ENCODE measurements around the gene TAF3. TPM values are rescaled to one million over a fixed set of nuclear protein-coding genes. Genes with fewer than 3 reads are reported as not detected.

TAF3 gene
- total RNA-seq, 1 experiment from 2014 or later = 5.5 TPM

DNA sequence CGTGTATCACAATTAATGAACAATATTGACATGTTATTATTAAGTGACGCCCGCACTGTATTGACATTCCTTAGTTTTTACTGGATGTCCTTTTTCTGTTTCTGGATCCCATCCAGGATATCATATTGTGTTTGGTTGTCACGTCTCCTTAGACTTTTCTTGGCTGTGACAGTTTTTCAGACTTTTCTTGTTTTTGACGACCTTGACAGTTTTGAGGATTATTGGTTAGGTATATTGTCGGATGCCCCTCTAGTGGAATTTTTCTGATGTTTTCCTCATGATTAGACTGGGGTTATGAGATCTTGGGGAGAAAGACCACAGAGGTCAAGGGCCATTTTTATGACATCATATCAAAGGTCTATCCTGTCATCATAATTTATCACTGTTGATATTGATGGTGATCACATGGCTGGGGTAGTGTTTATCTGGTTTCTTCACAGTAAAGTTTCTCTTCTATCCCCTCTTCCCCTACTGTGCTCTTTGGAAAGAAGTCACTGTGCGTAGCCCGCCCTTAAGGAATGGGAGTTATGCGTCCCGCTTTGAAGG is 11.1 kb downstream of the TAF3 start:
- Histone ChIP-seq H3K9me3 (ENCODE audit: control insufficient read depth, insufficient read depth, low read depth, low read length) (no peaks in the 10 kb centered on the region), H3K27ac (ENCODE audit: low read length) (no peak overlapping the region), H3K36me3 (ENCODE audit: control insufficient read depth, insufficient read depth, low read length) (no peaks in the 10 kb centered on the region; the same call in none of the 2 replicates), H3K4me3 (ENCODE audit: low read depth in 2 of 2, low read length in 2 of 2) (no peak overlapping the region), H3K27me3 (ENCODE audit: control insufficient read depth, insufficient read depth, low read length) (no peaks in the 10 kb centered on the region), H3K4me1 (ENCODE audit: control insufficient read depth, insufficient read depth, low read length) (no peaks in the 10 kb centered on the region)
- in situ Hi-C loops (cut with HindIII; ENCODE audit: low pct_unique_long_range_greater_than_20kb, low sequenced_read_pairs) (no loop called here), intact Hi-C loops (cut with micrococcal nuclease; ENCODE audit: unreplicated experiment) (no loop called here)
- ChIA-PET POLR2A (no interaction called here), CTCF (no interaction called here)
- ATAC-seq (no peak), DNase-seq (ENCODE audit: low read depth, low spot score) (no peak)
- TF ChIP-seq SIN3A (IDR thresholded peaks at IDR 0.05; ENCODE audit: borderline replicate concordance, insufficient read depth, low read depth, low read length) (no peak), POLR2AphosphoS5 (IDR thresholded peaks at IDR 0.05; ENCODE audit: low read depth, low read length) (no peak), TCF7L2 (IDR thresholded peaks at IDR 0.05; ENCODE audit: low read depth, low read length) (no peak)
- TF ChIP-seq, protein P1, sequence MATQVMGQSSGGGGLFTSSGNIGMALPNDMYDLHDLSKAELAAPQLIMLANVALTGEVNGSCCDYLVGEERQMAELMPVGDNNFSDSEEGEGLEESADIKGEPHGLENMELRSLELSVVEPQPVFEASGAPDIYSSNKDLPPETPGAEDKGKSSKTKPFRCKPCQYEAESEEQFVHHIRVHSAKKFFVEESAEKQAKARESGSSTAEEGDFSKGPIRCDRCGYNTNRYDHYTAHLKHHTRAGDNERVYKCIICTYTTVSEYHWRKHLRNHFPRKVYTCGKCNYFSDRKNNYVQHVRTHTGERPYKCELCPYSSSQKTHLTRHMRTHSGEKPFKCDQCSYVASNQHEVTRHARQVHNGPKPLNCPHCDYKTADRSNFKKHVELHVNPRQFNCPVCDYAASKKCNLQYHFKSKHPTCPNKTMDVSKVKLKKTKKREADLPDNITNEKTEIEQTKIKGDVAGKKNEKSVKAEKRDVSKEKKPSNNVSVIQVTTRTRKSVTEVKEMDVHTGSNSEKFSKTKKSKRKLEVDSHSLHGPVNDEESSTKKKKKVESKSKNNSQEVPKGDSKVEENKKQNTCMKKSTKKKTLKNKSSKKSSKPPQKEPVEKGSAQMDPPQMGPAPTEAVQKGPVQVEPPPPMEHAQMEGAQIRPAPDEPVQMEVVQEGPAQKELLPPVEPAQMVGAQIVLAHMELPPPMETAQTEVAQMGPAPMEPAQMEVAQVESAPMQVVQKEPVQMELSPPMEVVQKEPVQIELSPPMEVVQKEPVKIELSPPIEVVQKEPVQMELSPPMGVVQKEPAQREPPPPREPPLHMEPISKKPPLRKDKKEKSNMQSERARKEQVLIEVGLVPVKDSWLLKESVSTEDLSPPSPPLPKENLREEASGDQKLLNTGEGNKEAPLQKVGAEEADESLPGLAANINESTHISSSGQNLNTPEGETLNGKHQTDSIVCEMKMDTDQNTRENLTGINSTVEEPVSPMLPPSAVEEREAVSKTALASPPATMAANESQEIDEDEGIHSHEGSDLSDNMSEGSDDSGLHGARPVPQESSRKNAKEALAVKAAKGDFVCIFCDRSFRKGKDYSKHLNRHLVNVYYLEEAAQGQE (IDR thresholded peaks at IDR 0.05; ENCODE audit: insufficient read depth in 1 of 2, low read depth in 2 of 2, low read length in 1 of 2) = no peak
- TF ChIP-seq, protein P2, sequence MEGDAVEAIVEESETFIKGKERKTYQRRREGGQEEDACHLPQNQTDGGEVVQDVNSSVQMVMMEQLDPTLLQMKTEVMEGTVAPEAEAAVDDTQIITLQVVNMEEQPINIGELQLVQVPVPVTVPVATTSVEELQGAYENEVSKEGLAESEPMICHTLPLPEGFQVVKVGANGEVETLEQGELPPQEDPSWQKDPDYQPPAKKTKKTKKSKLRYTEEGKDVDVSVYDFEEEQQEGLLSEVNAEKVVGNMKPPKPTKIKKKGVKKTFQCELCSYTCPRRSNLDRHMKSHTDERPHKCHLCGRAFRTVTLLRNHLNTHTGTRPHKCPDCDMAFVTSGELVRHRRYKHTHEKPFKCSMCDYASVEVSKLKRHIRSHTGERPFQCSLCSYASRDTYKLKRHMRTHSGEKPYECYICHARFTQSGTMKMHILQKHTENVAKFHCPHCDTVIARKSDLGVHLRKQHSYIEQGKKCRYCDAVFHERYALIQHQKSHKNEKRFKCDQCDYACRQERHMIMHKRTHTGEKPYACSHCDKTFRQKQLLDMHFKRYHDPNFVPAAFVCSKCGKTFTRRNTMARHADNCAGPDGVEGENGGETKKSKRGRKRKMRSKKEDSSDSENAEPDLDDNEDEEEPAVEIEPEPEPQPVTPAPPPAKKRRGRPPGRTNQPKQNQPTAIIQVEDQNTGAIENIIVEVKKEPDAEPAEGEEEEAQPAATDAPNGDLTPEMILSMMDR (IDR thresholded peaks at IDR 0.05) = no peak
- no TSS peak for BruUV-seq (replicated peaks)

GRCh38 chr10:7832060-7832459 is 13.8 kb downstream of the TAF3 start:
- intact Hi-C loops (cut with micrococcal nuclease; ENCODE audit: unreplicated experiment) = no loop called here
- CTCF ChIA-PET = no interaction called here
- H3K27ac ChIP-seq (ENCODE audit: low read length) = no peak overlapping the region

More at GRCh38 chr10:7832060-7832459, 13.8 kb downstream of the TAF3 start:
- H3K36me3 ChIP-seq (ENCODE audit: control insufficient read depth, insufficient read depth, low read length) = no peaks in the 10 kb centered on the region
- H3K4me1 ChIP-seq (ENCODE audit: control insufficient read depth, insufficient read depth, low read length) = no peaks in the 10 kb centered on the region
- POLR2A ChIA-PET = no interaction called here
- in situ Hi-C loops (cut with HindIII; ENCODE audit: low pct_unique_long_range_greater_than_20kb, low sequenced_read_pairs) = no loop called here
- no peak overlapping the region for H3K4me3 ChIP-seq (ENCODE audit: low read depth in 2 of 2, low read length in 2 of 2)
- TF ChIP-seq POLR2AphosphoS5 (IDR thresholded peaks at IDR 0.05; ENCODE audit: low read depth, low read length) (no peak), TCF7L2 (IDR thresholded peaks at IDR 0.05; ENCODE audit: low read depth, low read length) (no peak), SIN3A (IDR thresholded peaks at IDR 0.05; ENCODE audit: borderline replicate concordance, insufficient read depth, low read depth, low read length) (no peak)
- TF ChIP-seq, protein P1 (IDR thresholded peaks at IDR 0.05; ENCODE audit: insufficient read depth in 1 of 2, low read depth in 2 of 2, low read length in 1 of 2) = no peak
- TF ChIP-seq, protein P2 (IDR thresholded peaks at IDR 0.05) = no peak
- H3K9me3 ChIP-seq (ENCODE audit: control insufficient read depth, insufficient read depth, low read depth, low read length) = no peaks in the 10 kb centered on the region
- DNase-seq (ENCODE audit: low read depth, low spot score) = no peak
- no TSS peak for BruUV-seq (replicated peaks)
- ATAC-seq = no peak
- no peaks in the 10 kb centered on the region for H3K27me3 ChIP-seq (ENCODE audit: control insufficient read depth, insufficient read depth, low read length)

All from Panc1 (cell line).